A673 (cell line): ENCODE measurements around the gene GIMAP8.

Source experiments
- EZH2 ChIP-seq: fragments of 200-600 bp; sonication (generic); IDR thresholded peaks from 2 replicates; pipeline ENCODE4 v1.6.1; 2017; ENCODE audit warnings: borderline replicate concordance, low read depth, mild to moderate bottlenecking, mixed read lengths, antibody characterized with exemption, low read length; ENCODE audit not compliant: poor library complexity, severe bottlenecking
- TF ChIP-seq, protein P1 (sequence below): fragments of 300-800, 200-600 bp; sonication (generic); conservative IDR thresholded peaks from 2 replicates; pipeline ENCODE4 v1.5.1; 2017; ENCODE audit warnings: low read depth, mild to moderate bottlenecking, antibody characterized with exemption, low read length, moderate library complexity, mixed read lengths

DNA sequence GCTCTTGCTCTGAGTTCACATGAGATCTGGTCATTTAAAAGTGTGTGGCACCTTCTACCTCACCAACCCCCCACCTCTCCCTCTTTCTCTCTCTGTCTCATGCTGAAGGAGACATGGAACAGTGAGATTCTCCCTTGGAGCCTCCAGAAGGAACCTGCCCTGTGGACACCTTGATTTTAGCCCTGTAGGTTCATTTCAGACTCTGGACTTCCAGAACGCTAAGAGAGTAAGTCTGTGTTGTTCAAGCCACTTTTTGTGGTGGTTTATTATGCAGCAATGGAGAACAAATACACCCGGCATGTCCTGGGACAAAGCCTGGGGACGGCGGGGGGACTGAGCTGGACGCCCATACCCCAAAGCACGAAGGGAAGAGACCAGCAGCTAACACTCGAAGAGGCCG is 20.7 kb upstream of the GIMAP8 start:
- TF ChIP-seq, protein P1, sequence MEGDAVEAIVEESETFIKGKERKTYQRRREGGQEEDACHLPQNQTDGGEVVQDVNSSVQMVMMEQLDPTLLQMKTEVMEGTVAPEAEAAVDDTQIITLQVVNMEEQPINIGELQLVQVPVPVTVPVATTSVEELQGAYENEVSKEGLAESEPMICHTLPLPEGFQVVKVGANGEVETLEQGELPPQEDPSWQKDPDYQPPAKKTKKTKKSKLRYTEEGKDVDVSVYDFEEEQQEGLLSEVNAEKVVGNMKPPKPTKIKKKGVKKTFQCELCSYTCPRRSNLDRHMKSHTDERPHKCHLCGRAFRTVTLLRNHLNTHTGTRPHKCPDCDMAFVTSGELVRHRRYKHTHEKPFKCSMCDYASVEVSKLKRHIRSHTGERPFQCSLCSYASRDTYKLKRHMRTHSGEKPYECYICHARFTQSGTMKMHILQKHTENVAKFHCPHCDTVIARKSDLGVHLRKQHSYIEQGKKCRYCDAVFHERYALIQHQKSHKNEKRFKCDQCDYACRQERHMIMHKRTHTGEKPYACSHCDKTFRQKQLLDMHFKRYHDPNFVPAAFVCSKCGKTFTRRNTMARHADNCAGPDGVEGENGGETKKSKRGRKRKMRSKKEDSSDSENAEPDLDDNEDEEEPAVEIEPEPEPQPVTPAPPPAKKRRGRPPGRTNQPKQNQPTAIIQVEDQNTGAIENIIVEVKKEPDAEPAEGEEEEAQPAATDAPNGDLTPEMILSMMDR = no peak
- no peak for TF ChIP-seq EZH2
